ENCODE measurements around the gene PHF1.

- TF ChIP-seq CTCF (IDR thresholded peaks at IDR 0.05) (no peak), POLR2AphosphoS5 (IDR thresholded peaks at IDR 0.05) (no peak), POLR2A (IDR thresholded peaks at IDR 0.05) (no peak)
Observed at GRCh38 chr6:33445119-33445603, 34.3 kb downstream of the PHF1 start.

Data from prostate gland (tissue), 2 donors.